Non-pigmented ciliary epithelial cell (primary cell): ENCODE data around the gene MAFF.

Experiments used
- DNase-seq: peaks from one replicate; pipeline ENCODE4 v3.0.0-alpha.2; 2010; ENCODE audit warnings: low read depth

Gene MAFF

GRCh38 chr22:38248280-38248679 lies 46.5 kb downstream of the MAFF start:
- no peak for DNase-seq

GRCh38 chr22:38249301-38249700 lies 47.5 kb downstream of the MAFF start:
- DNase-seq = no peak

- DNase-seq = no peak
Observed at GRCh38 chr22:38249803-38250642, 48.2 kb downstream of the MAFF start.

- DNase-seq = no peak
Observed at GRCh38 chr22:38250643-38251340, 49.0 kb downstream of the MAFF start.

- DNase-seq = no peak
Observed at GRCh38 chr22:38251341-38251692, 49.5 kb downstream of the MAFF start.

GRCh38 chr22:38255697-38256096 lies 53.9 kb downstream of the MAFF start:
- DNase-seq = no peak

- DNase-seq = no peak
Observed at GRCh38 chr22:38257181-38257580, 55.4 kb downstream of the MAFF start.

GRCh38 chr22:38257650-38258250 lies 56.0 kb downstream of the MAFF start:
- DNase-seq = no peak

GRCh38 chr22:38258895-38259294 lies 57.1 kb downstream of the MAFF start:
- DNase-seq = no peak

- DNase-seq = no peak
Observed at GRCh38 chr22:38259370-38259769, 57.6 kb downstream of the MAFF start.

GRCh38 chr22:38260761-38261681 lies 59.2 kb downstream of the MAFF start:
- no peak for DNase-seq

- DNase-seq = no peak
Observed at GRCh38 chr22:38262051-38262795, 60.4 kb downstream of the MAFF start.

GRCh38 chr22:38264322-38264843 lies 62.6 kb downstream of the MAFF start:
- DNase-seq = no peak
